ENCODE measurements around the gene SPATA31A3.
"Not testable (repeated sequence)": the region's sequence is repeated elsewhere in the genome, so short reads cannot be mapped to it uniquely, and the experiment has no call there.

The SPATA31A3 gene

DNA sequence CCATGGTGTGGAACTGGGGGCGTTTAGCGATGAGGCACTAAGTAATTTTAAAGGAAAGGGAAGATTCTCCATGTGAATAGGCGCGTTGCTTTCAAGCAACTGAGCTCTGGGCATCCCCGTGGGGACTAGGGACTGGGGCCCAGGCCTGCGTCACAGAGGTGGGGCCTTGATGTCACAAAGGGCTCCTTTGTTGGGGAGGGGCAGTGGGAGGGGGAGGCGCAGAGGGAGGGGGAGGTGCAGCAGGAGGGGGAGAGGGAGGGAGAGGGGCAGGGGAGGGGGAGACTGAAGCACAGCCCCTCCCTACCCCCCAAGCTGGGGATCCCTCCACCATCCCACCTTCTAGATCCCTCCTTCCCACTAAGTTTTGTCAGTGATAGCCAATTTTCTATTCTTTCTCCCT, at the start of gene SPATA31A3:
Gene SPATA31A3 (minus strand): TSS at position 101 of the 400 bp plus-strand sequence. CDS start 29 bp downstream, at position 72.
- not testable (repeated sequence) for DNase-seq (ENCODE audit: low spot score)

DNA sequence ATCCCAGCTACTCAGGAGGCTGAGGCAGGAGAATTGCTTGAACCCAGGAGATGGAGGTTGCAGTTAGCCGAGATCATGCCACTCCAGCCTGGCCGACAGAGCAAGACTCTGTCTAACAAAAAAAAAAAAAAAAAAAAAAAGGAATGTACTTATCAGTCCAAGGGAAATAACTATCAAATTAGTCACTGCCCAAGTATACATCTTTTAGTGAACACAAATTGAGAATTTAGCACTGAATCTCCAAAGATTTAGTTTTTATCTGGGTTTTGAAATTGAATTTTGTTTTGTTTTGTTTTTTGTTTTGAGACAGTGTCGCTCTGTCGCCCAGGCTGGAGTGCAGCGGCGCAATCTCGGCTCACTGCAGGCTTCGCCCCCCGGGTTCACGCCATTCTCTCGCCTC, 39.8 kb downstream of the SPATA31A3 start:
- not testable (repeated sequence) for DNase-seq (ENCODE audit: low spot score)

DNA sequence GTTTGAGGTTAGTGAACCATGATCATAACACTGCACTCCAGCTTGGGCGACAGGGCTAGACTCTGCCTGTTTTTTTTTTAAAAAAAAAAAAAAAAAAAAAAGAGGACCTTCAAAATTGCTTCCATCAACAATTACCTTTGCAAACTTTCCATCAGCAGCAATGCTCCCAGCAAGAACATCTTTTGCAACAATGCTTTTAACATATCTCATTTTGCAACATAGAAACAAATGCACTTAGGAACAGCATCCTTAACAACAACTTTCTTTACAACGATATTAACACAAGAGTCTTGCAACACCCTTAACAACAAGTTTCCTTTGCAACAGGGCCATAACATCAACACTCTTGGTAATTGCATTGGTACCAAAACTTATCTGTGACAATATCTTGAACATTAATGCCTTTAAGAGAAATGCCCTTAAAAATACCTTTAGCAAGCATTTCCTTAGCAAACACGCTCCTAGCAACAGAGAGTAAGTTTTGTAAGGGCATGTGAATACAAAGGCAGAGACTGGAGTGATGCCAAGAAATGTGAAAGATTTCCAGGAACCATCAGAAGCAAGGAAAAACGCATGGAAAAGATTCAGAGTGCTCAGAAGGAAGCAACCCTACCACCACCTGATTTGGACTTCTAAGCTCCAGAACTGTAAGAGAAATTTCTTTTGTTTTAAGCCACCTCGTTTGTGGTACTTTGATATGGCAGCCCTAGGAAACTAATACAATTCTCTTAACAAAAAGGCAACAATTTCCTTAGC, 49.8 kb downstream of the SPATA31A3 start:
- not testable (repeated sequence) for DNase-seq (ENCODE audit: low spot score)

DNA sequence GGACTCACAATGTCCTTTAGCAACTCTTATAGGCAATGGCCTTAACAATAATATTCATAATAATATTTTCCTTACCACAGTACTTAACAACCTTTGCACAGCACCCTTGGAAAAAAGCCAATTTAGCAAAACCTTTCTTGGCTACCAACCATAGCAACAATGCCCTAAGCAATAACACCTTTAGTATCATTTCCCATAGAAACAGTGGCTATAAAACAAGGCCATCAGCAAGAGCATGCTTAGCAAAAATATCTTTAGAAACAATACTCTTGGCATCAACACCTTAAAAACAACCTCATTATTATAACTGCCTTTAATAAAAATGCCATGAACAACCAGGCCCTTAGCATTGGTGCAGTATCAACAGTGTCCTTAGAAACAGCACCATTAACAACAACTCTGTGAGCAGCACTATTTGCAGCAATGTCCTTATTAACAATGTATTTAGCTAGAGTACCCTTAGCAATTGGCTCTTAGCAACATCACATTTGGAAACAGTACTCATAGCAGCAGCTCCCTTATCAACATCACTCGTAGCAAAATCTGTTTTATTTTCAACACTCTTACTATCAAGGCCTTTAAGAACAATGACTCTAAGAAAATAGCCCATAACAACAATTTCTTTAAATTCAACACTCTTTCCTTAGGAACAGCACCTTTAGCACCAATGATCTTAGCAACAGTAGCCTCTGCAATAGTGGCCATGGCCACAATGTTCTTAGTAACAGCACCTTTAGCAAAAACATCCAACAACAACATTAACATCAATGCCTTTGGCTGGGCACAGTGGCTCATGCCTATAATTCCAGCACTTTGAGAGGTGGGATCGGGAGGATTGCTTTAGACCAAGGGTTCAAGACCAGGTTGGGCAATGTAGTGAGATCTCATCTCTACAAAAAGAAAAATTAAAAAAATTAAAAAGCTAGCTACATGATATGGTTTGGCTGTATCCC, 52.2 kb downstream of the SPATA31A3 start:
- DNase-seq (ENCODE audit: low spot score), result not testable (repeated sequence)

- not testable (repeated sequence) for DNase-seq (ENCODE audit: low spot score)
Observed at GRCh38 chr9:66938322-66938721, 54.0 kb downstream of the SPATA31A3 start.

- DNase-seq (ENCODE audit: low spot score), result not testable (repeated sequence)
Observed at GRCh38 chr9:66937662-66938061, 54.7 kb downstream of the SPATA31A3 start.

All from kidney capillary endothelial cell (primary cell).